ENCODE results near the gene PDHX.

GRCh38 chr11:34938611-34939010 is 22.2 kb downstream of the PDHX start:
- TF ChIP-seq CTCF (conservative IDR thresholded peaks at IDR 0.05; ENCODE audit: low read depth, low read length) (no peak), EZH2 (IDR thresholded peaks at IDR 0.05; ENCODE audit: borderline replicate concordance, low read depth, low read length, poor library complexity, severe bottlenecking) (no peak)
